Panc1 (cell line): Measurements from ENCODE around the gene AEN. TPM values are rescaled to one million over a fixed set of nuclear protein-coding genes. Genes with fewer than 3 reads are reported as not detected.

Experiments used
- ATAC-seq: fragments of 200-7000 bp; cut with Tn5 transposase; 2 replicates; pipeline ENCODE4 v1.9.1; 2020; ENCODE audit warnings: mild to moderate bottlenecking, moderate library complexity
- BruUV-seq: library from RNA; stranded (reverse); fragments of 400-500 nt; replicated peaks from 2 replicates; lab custom pipeline; 2021; lab: Mats Ljungman, UMichigan
- CTCF ChIA-PET: fragments of 300-600 bp; sonication (Branson Sonifier 250); formaldehyde crosslinking; loops from one replicate; lab custom pipeline; 2022; ENCODE audit warnings: antibody characterized with exemption; lab: Charles Lee
- POLR2A ChIA-PET: fragments of 300-600 bp; sonication (Branson Sonifier 250); formaldehyde crosslinking; loops from one replicate; lab custom pipeline; 2022; ENCODE audit warnings: antibody characterized with exemption; lab: Charles Lee
- DNase-seq: peaks from one replicate; pipeline ENCODE4 v3.0.0-alpha.2; 2010; ENCODE audit warnings: low read depth, low spot score
- H3K27ac ChIP-seq: 2 replicates; pipeline ENCODE4 v1.5.1; 2011; ENCODE audit warnings: mild to moderate bottlenecking, low read length, inconsistent platforms
- H3K27me3 ChIP-seq: fragments of 200-500 bp; sonication (Bioruptor generic); 2 replicates; pipeline ENCODE4 v1.6.0; 2014; ENCODE audit warnings: low read length, inconsistent platforms; ENCODE audit not compliant: control insufficient read depth, insufficient read depth
- H3K36me3 ChIP-seq: fragments of 200-500 bp; sonication (Bioruptor generic); 2 replicates; pipeline ENCODE4 v1.5.1; 2014; ENCODE audit warnings: inconsistent platforms, mild to moderate bottlenecking, low read length, moderate library complexity; ENCODE audit not compliant: control insufficient read depth, insufficient read depth
- H3K4me1 ChIP-seq: 2 replicates; pipeline ENCODE4 v1.5.1; 2011; ENCODE audit warnings: inconsistent platforms, mild to moderate bottlenecking, low read length, moderate library complexity; ENCODE audit not compliant: control insufficient read depth, insufficient read depth
- H3K4me3 ChIP-seq, 2 experiments: 2 replicates each; pipeline ENCODE4 v1.5.1; 2011 to 2012; ENCODE audit warnings: low read depth in 2 of 2, low read length in 2 of 2, mild to moderate bottlenecking in 2 of 2, inconsistent platforms in 1 of 2, moderate library complexity in 1 of 2
- H3K9me3 ChIP-seq: fragments of 200-500 bp; sonication (Bioruptor generic); 2 replicates; pipeline ENCODE4 v1.5.1; 2014; ENCODE audit warnings: low read depth, mild to moderate bottlenecking, inconsistent platforms, low read length, moderate library complexity; ENCODE audit not compliant: control insufficient read depth, insufficient read depth
- CTCF ChIP-seq: fragments of 450-650 bp; IDR thresholded peaks from 2 replicates; pipeline ENCODE4 v1.5.1; 2017; ENCODE audit warnings: mild to moderate bottlenecking
- POLR2AphosphoS5 ChIP-seq: IDR thresholded peaks from 2 replicates; pipeline ENCODE4 v1.6.1; 2012; ENCODE audit warnings: mild to moderate bottlenecking, low read depth, low read length, moderate library complexity
- REST ChIP-seq, 2 experiments: IDR thresholded peaks; 2 replicates each; pipeline ENCODE4 v1.6.1; 2011 to 2012; ENCODE audit warnings: low read depth in 2 of 2, control low read depth in 1 of 2, low read length in 1 of 2, mild to moderate bottlenecking in 1 of 2, moderate library complexity in 1 of 2; ENCODE audit not compliant: insufficient read depth in 1 of 2
- SIN3A ChIP-seq: IDR thresholded peaks from 2 replicates; pipeline ENCODE4 v1.6.1; 2012; ENCODE audit warnings: low read depth, mild to moderate bottlenecking, low read length, moderate library complexity, borderline replicate concordance; ENCODE audit not compliant: insufficient read depth
- TCF7L2 ChIP-seq: IDR thresholded peaks from 2 replicates; pipeline ENCODE4 v1.6.1; 2011; ENCODE audit warnings: mild to moderate bottlenecking, low read depth, low read length, inconsistent platforms
- in situ Hi-C: cut with HindIII; loops from 2 replicates; pipeline ENCODE4 v1.10.0; 2016; ENCODE audit warnings: low sequenced_read_pairs, low pct_unique_long_range_greater_than_20kb
- intact Hi-C: fragments of 100-400 bp; cut with micrococcal nuclease; formaldehyde crosslinking; loops from one replicate; pipeline ENCODE4 v1.10.0; 2022; ENCODE audit not compliant: unreplicated experiment
- total RNA-seq: library from RNA; stranded (reverse); gene quantifications from one replicate; pipeline ENCODE4 v1.2.1, GENCODE V29; 2021; ENCODE audit not compliant: unreplicated experiment

Gene AEN
- total RNA-seq, 1 experiment from 2014 or later: 38.7 TPM

GRCh38 chr15:88637841-88638625 lies 16.9 kb downstream of the AEN start:
- CTCF ChIA-PET: interaction anchor here (0.6 kb wide), 2 partner anchors 31 to 260 kb away, joined by 6 to 8 read pairs; no protein-coding TSS in a partner anchor
- Histone ChIP-seq H3K36me3 (peaks cover 2% of the 10 kb centered on the region; the same call in 1 of the 2 replicates), H3K27ac (peak overlapping the region; percentile 78), H3K4me3 (peak overlapping the region; percentile 43 to 48), H3K4me1 (peaks cover 28% of the 10 kb centered on the region), H3K27me3 (no peaks in the 10 kb centered on the region), H3K9me3 (no peaks in the 10 kb centered on the region)
- POLR2A ChIA-PET: interaction anchor here (0.9 to 1.0 kb wide), 2 partner anchors 10 to 16 kb away, joined by 3 to 4 read pairs; no protein-coding TSS in a partner anchor
- intact Hi-C loops: no loop called here
- DNase-seq (no peak), ATAC-seq (peak; percentile 41)
- in situ Hi-C loops: no loop called here
- BruUV-seq: no TSS peak
- TF ChIP-seq POLR2AphosphoS5 (no peak), REST (IDR thresholded peaks at IDR 0.05; ENCODE audit: insufficient read depth in 1 of 2, low read depth in 2 of 2, low read length in 1 of 2) (no peak), SIN3A (no peak), CTCF (no peak), TCF7L2 (no peak)

- in situ Hi-C loops (no loop called here), intact Hi-C loops (no loop called here)
- DNase-seq (peak; percentile 96), ATAC-seq (peak; percentile 86)
- H3K27ac ChIP-seq: peak within 1 kb of the TSS; percentile 78
- H3K4me1 ChIP-seq: peaks cover 28% of the 10 kb centered on the region
- H3K27me3 ChIP-seq: no peaks in the 10 kb centered on the region
- ChIA-PET POLR2A (interaction anchor here (0.9 to 1.0 kb wide), 2 partner anchors 11 to 17 kb away, joined by 3 to 4 read pairs; no protein-coding TSS in a partner anchor), CTCF (interaction anchor here (0.6 kb wide), 2 partner anchors 30 to 259 kb away, joined by 6 to 8 read pairs; no protein-coding TSS in a partner anchor)
- H3K4me3 ChIP-seq: peak within 1 kb of the TSS; percentile 43 to 48
- TF ChIP-seq SIN3A (peak; percentile 90; the same call in 1 of the 2 replicates), REST (IDR thresholded peaks at IDR 0.05; ENCODE audit: insufficient read depth in 1 of 2, low read depth in 2 of 2, low read length in 1 of 2) (no peak), POLR2AphosphoS5 (peak; percentile 57; the same call in 1 of the 2 replicates)
- H3K9me3 ChIP-seq: no peaks in the 10 kb centered on the region
- BruUV-seq: no TSS peak
- peaks cover 2% of the 10 kb centered on the region; the same call in 1 of the 2 replicates for H3K36me3 ChIP-seq
These were observed 17.7 kb downstream of the AEN start, which contains the start of gene ISG20 for GRCh38 chr15:88638626-88639372. ISG20 (plus strand) TSS chr15:88639016; CDS start chr15:88639367, 351 bp downstream.
